ENCODE measurements around the gene DMXL1.

DMXL1 gene

DNA sequence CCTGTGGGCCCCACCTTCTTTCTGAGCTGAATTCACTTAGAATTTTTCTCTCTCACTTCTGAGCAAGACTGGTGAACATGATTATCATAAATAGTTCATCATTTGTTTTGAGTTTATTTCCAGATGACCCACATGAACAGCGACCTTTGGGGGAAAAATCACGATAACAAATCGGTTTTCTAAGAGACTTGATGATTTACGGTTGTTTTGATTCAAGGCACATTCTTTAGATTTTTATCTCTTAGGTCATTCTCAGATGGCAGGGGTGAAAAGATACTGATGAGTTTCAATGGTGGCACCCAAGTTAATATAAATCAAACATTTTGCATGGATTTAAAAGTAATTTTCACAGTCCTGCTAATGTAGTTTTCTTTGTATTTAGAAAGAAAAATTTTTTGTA lies 95.1 kb downstream of the DMXL1 start:
- no peak overlapping the region for H3K27ac ChIP-seq
- TF ChIP-seq CTCF (conservative IDR thresholded peaks at IDR 0.05) (no peak), ZFX (IDR thresholded peaks at IDR 0.05) (no peak)

DNA sequence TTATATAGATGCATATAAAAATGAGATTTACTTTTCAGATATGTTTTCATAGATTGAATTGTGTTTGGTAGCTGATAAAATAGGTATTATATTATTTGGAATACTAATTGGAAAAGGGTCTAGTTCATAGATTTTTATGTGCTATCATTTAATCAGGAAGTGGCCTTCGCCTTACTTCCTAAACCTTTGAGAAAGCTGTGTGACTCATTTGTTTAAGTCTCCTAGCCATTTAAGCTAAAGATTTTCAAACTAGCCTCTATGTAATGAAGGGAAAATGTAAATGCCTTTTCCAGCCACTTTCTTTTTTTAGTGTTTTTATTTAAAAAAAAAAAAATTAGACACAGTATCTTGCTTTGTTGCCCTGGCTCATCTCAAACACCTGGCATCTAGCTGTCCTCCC lies 97.5 kb downstream of the DMXL1 start:
- no peak overlapping the region for H3K27ac ChIP-seq
- TF ChIP-seq ZFX (IDR thresholded peaks at IDR 0.05) (no peak), CTCF (conservative IDR thresholded peaks at IDR 0.05) (no peak)

- no peak overlapping the region for H3K27ac ChIP-seq
- TF ChIP-seq CTCF (conservative IDR thresholded peaks at IDR 0.05): no peak
- no peak for TF ChIP-seq ZFX (IDR thresholded peaks at IDR 0.05)
Measured at GRCh38 chr5:119171686-119172085, 100.8 kb downstream of the DMXL1 start.

- no peak for TF ChIP-seq CTCF (conservative IDR thresholded peaks at IDR 0.05)
- no peak for TF ChIP-seq ZFX (IDR thresholded peaks at IDR 0.05)
- no peak overlapping the region for H3K27ac ChIP-seq
Measured at GRCh38 chr5:119174578-119175163, 103.8 kb downstream of the DMXL1 start.

DNA sequence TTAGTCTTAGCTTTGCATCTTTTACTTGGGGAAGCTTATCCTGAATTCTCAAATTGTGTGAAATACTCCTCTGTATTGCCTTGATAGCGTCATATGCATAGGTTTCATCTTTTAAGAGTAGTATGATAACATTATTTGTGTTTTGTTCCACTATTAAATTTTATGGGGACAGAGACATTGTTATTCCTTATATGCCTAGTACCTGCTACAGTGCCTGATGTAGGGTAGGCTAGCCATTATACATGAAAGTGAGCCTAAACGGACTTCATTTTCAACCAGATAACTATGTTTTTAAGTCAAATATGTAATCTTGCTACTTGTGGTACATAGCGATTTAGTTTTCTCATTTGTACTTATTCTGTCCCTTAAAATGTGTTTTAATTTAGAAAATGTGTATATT lies 105.9 kb downstream of the DMXL1 start:
- H3K27ac ChIP-seq: no peak overlapping the region
- TF ChIP-seq CTCF (conservative IDR thresholded peaks at IDR 0.05) (no peak), ZFX (IDR thresholded peaks at IDR 0.05) (no peak)

DNA sequence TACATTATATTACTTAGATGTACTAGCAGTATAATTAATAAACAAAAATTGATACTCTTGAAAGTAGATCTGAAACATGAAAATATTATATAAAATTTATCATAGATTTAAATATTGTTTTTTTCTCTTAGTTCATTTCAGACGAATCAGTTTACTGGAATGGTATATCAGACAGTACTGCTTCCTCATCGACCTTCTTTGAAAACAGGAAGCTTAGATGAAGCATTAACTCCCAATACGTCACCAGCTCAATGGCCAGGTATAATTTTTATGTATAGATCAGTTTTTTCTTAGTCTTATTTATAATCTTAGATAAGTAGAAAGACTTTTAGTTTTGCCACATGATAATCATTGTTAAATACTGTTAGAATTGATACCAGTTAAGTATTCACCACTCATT lies 106.3 kb downstream of the DMXL1 start:
- H3K27ac ChIP-seq: no peak overlapping the region
- TF ChIP-seq ZFX (IDR thresholded peaks at IDR 0.05) (no peak), CTCF (conservative IDR thresholded peaks at IDR 0.05) (no peak)

DNA sequence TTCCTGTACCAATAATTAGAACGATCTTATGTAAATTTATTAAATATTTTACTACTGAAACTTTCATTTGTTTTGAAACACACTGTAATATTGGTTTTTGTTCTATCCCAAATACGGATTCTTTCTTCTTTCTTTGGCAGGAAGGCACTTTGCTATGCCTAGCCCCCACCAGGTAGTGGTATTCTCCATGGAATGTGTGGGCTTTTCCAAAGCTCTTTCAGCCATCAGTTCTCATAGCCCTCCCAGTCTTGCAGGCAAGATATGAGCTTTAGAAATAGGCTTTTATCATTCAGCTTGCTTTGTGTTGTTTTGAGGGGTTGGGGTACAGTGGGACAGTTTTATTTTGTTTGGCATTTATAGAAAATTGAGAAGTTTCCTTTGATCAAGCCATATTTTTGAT lies 107.5 kb downstream of the DMXL1 start:
- no peak overlapping the region for H3K27ac ChIP-seq
- TF ChIP-seq CTCF (conservative IDR thresholded peaks at IDR 0.05) (no peak), ZFX (IDR thresholded peaks at IDR 0.05) (no peak)
